HG02973 (cell line): ENCODE results near the gene SPACA5.
"Not testable (repeated sequence)": the region's sequence is repeated elsewhere in the genome, so short reads cannot be mapped to it uniquely, and the experiment has no call there.

Experiments
- ATAC-seq: cut with Tn5 transposase; IDR thresholded peaks from one replicate; pipeline ENCODE4 v1.9.1; 2021; ENCODE audit warnings: moderate library complexity; ENCODE audit not compliant: unreplicated experiment

SPACA5 gene

DNA sequence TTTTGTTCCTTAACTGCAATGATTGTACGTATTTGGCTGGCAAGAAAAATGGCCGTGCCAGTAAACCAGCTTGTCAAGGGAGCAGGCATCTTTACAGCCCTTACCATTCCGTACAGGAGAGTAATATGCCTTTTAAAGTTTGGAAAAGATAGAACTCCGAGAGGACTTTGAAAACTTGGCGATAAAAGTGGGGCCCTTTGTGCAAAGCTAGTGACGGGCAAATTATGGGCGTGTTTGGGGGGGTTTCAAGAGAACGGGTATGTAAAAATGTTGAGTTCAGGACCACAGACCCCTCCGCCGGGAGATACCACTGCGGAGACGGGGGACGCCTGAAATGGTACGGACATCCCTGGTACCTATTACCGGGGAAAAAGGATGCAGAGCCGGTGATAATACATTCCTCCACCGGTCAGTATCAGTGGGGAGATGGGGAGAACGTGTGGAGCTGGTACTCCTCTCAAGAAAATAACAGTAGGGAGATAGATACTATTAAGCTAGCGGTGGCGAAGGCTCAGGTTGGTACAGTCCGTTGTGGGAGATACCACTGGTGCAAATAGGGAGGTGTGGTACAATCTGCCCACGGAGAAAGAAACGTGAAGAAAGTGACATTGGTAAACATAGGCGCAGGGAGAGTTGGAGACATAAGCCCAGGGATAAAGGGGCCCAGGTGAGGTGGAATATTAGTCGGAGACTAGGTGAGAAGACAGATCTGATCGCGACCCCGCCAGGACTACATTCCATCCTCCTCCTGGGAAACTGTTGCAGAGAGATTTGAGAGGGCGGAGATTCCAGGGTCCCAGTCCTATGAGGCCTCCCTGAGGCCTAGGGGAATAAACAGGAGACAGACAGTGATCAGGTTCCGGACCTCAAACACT is 14.5 kb downstream of the SPACA5 start:
- no peak for ATAC-seq

DNA sequence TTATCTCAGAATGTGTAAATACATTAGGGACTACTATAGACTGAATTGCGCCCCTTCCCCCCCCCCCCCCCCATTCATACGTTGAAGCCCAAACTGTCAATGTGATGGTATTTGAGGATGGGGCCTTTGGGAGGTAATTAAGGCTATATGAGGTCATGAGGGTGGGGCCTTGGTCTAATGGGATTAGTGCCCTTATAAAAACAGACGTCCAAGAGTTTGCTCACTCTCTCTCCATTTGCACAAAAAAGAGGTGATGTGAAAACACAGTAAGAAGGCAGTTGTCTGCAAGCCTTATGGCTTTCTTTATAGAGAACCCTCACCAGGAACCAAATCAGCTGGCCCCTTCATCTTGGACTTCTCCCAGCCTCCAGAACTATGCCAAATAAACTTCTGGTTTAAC is 15.3 kb downstream of the SPACA5 start:
- ATAC-seq, result no peak

DNA sequence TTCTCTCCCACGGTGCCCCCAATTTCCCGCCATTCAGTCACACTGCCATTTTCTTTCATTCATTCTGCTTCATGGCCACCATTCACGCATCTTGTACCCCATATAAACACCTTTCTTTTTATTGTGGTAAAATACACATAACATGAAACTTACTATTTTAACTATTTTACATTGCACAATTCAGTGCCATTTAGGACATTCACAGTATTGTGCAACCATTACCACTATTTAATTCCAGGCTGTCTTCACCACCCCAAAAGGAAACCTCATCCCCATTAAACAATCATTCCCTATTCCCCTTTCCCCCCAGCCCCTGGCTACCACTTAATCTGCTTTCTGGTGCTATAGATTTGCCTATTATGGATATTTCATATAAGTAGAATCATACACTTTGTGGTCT is 15.9 kb downstream of the SPACA5 start:
- no peak for ATAC-seq

DNA sequence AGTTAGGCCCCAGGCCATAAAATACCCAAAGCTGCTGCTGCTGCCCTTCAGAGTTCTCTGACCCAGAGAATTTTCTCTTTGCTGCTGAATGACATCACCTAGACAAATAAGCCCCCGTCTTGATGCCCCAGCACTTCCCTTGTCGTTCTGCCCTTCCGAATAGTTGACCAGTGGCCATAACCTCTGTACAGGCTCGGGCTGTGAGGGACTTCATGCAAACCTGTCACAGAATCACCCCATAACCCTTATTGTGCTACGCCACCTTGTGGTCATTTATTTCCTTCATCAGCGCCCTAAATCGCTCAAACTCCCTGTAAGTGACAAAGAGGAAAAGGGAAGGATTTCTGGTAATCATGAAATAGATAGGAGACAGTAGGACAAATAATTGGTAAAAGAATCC is 18.8 kb downstream of the SPACA5 start:
- ATAC-seq, result no peak

DNA sequence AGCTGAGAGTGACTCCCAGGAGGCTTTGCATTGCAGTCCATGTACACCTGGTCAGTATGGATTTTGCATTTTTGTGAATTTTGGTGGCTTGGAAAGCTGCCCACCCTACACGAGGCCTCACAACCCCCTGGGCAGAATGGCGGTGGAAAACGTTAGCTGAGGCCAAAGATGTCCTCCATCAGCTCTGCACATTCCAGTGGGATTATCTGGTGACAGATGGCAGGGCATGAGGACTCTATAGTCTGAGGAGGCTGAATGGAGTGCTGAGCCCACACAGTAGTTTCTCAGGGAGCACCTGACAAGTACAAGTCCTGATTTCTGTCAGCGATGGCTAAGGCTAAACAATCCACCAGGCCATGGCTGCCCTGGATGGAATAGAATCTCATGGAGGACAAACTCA is 20.8 kb downstream of the SPACA5 start:
- ATAC-seq, result not testable (repeated sequence)

DNA sequence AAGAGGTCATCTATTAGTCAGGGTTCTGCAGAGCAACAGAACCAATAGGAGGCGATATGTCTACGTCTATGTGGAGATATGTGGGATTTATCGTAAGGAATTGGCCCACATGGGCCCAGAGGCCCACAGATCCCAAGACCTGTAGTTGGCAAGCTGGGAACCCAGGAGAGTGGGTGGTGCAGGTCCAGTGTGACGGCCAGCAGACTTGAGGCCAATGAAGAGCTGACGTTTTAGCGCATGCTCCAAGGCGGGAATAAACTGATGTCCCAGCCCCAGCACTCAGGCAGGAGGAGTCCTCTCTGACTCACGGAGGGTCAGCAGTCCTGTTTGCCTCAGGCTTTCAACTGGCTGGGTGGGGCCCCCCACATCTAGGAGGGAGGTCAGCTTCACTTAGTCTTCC is 21.3 kb downstream of the SPACA5 start:
- no peak for ATAC-seq

DNA sequence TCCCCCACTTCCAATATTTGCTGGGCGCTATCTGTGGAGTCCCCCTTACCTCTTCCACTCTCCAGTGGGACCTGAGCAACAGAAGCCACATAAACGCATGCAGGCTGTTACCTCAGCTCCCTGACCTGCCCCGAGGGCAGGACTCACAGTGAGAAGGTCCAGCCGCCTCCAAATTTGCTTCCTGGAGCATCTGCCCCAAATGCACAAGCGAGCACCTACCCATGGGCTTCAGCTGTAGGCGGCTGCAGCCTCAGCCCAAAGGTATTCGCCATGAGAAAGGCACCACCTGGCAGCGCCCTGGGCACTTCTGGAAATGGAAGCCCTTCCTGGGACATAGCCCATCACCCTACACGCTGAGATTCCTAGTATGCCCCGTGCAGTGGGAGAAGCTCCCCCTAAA is 23.4 kb downstream of the SPACA5 start:
- no peak for ATAC-seq

DNA sequence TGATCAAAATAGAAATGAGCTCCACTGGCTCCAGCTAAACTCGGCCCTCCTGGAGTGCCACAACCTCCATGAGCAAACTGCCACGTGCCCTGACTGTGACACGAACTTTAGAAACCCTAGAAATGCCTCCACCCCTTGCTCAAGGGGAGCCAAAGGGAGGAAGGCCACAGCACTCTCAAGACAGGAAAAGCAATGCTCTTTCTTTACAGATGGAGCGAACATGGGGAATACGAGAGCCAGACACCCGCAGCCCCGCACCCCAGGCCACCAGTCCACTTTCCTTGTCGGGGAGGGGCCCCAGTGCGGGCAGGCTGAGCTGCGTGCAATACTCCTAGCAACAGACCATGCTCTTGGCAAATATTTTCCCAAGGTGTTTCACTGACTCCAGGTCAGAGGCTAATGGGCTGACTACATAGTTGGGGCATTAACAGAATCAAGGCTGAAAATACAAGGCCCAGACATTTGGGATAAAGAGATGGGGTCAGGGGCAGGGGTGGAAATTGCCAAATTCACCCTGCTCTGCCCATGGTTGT is 23.9 kb downstream of the SPACA5 start:
- ATAC-seq, result not testable (repeated sequence)

DNA sequence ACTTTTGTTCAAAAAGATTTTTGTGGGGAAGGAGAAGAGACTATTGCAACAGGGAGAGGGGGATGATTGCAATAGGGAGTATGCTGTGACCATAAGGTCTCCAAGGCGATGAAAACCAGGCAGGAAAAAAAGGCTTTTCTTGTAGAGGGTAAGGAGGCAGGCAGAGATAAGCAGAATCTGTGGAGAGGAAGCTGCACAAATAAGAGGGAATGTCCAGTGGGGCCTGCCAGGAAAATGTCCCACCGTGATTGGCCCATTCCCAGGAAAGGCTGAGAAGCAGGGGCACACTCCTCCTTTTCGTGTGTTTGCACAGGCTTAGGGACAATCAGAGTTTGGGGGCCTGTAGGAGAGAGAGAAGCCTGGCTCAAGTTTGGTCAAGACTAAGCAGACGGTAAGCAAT is 29.1 kb downstream of the SPACA5 start:
- no peak for ATAC-seq

DNA sequence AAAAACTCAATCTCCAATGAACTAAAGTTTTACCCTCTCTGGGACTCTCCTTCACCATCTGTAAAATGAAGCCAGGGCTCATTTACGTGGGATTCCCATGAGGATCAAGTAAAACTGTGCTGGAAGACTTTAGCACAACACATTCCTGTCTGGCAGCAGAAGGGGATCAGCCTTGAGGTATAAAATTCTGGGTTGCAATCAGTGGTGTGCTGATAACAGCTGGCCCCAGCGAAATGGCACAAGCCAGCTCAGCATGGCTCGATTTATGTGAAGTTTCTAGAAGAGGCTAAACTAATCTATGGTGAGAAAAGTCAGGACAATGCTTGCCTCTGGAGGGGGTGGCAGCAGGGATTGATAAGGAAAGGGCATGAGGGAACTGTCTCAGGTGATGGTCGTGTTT is 36.3 kb downstream of the SPACA5 start:
- no peak for ATAC-seq

DNA sequence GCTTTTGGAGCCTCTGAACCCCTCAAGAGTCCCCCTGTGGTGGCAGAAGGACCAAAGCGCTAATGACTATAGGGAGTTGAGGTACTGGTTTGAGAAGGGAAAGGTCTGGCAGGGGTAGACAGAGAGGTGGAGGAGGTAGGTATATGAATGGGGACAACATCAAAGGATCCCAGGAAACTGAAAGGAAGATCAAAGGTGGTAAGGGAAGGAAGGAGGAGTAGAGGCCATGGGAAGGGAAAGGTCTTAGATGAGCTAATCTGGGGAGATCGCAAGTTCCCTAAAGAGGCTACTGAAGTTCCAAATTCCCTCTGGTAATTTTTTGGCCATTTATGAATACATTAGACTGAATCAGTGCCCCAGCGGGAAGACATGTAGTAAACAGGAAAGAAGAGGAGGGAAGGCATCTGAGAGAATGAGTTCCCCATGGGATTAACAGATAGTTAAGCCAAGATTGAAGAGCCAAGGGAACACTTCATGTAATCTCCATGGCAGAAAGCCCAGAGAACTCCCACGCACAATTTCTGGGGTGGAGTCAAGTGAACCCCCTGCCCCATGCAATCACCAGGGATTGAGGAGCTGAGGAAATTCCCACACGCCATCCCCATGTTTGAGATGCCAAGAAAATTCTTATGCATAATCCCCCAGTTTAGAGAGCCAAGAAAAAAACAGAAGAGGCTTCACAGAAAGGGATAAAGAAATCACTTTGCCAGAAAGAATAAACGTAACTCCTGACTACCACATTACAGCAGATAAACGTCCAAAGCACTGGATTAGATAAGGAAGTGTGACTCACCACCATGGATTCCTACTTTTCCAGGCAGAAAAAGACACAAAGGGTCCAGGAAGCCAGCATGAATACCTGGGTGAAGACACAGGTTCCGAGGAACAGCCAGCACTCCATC is 38.9 kb downstream of the SPACA5 start:
- no peak for ATAC-seq

DNA sequence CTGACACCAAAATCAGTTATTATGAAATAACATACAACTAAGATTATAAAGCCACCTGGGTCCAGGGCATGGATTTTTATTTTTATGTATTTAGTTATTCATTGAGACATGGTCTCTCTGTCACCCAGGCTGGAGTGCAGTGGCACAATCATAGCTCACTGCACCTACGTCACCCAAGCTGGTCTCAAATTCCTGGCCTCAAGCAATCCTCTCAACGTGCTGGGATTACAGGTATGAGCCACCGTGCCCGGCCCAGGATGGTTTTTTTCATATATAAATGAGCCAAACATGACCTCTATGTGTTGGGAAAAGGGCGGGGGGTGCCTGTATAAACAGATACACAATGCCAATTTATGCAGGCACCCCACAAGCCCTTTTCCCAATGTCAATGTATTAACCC is 40.1 kb downstream of the SPACA5 start:
- ATAC-seq, result no peak

DNA sequence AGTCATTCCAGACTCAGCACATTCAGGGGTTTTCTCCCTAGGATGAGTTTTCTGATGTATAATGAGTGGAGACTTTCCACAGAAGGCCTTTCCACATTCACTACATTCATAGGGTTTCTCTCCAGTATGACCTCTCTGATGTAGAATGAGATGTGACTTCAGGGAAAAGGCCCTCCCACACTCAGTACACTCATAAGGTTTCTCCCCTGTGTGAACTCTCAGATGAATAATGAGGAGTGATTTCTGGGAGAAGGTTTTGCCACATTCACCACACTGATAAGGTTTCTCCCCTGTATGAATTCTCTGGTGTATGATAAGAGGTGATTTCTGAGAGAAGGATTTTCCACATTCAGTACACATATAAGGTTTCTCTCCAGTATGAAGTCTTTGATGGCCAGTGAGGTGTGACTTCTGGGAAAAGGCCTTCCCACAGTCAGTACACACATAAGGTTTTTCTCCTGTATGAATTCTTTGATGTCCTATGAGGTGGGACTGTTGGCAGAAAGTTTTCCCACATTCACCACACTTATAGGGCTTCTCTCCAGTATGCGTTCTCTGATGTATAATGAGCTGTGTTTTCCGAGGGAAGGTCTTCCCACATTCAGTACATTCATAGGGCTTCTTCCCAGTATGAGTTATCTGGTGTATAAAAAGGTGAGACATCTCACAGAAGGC is 52.0 kb downstream of the SPACA5 start:
- ATAC-seq, result no peak

DNA sequence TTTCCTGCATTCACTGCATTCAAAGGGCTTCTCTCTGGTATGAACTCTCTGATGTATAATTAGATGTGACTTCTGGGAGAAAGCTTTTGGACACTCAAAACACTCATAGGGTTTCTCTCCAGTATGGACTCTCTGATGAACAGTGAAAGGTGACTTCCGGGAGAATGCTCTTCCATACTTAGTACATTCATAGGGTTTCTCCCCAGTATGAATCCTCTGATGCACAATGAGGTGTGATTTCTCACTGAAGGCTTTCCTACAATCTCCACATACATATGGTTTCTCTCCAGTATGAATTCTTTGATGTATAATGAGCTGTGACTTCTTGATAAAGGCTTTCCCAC is 52.5 kb downstream of the SPACA5 start:
- no peak for ATAC-seq
